HG03575 (cell line): Measurements from ENCODE around the gene PLA2G5.

Experiments
- ATAC-seq: cut with Tn5 transposase; IDR thresholded peaks from one replicate; pipeline ENCODE4 v1.9.1; 2021; ENCODE audit not compliant: unreplicated experiment, insufficient number of reproducible peaks, low FRiP score; ENCODE audit errors: extremely low read depth

The PLA2G5 gene

GRCh38 chr1:20083178-20083944 is 13.4 kb downstream of the PLA2G5 start:
- no peak for ATAC-seq

GRCh38 chr1:20086800-20087199 is 16.8 kb downstream of the PLA2G5 start:
- no peak for ATAC-seq

- no peak for ATAC-seq
Measured at GRCh38 chr1:20087668-20088067, 17.7 kb downstream of the PLA2G5 start.

- ATAC-seq = no peak
Measured at GRCh38 chr1:20089328-20090077, 19.5 kb downstream of the PLA2G5 start.

GRCh38 chr1:20090119-20090518 is 20.1 kb downstream of the PLA2G5 start:
- no peak for ATAC-seq

GRCh38 chr1:20090641-20091040 is 20.6 kb downstream of the PLA2G5 start:
- no peak for ATAC-seq

GRCh38 chr1:20093303-20093702 is 23.3 kb downstream of the PLA2G5 start:
- ATAC-seq = no peak

- no peak for ATAC-seq
Measured at GRCh38 chr1:20093940-20094391, 24.0 kb downstream of the PLA2G5 start.

GRCh38 chr1:20095564-20096434 is 25.8 kb downstream of the PLA2G5 start:
- no peak for ATAC-seq

- ATAC-seq = no peak
Measured at GRCh38 chr1:20096840-20097447, 26.9 kb downstream of the PLA2G5 start.

GRCh38 chr1:20099533-20099932 is 29.5 kb downstream of the PLA2G5 start:
- ATAC-seq = no peak

- ATAC-seq = no peak
Measured at GRCh38 chr1:20100632-20101355, 30.8 kb downstream of the PLA2G5 start.

- no peak for ATAC-seq
Measured at GRCh38 chr1:20102875-20103274, 32.9 kb downstream of the PLA2G5 start.

- ATAC-seq = no peak
Measured at GRCh38 chr1:20105856-20106255, 35.9 kb downstream of the PLA2G5 start.

GRCh38 chr1:20107351-20107750 is 37.4 kb downstream of the PLA2G5 start:
- no peak for ATAC-seq

GRCh38 chr1:20107796-20108195 is 37.8 kb downstream of the PLA2G5 start:
- ATAC-seq = no peak

GRCh38 chr1:20108366-20109123 is 38.6 kb downstream of the PLA2G5 start:
- ATAC-seq = no peak
